ENCODE results near the gene PCDH1.

The PCDH1 gene

GRCh38 chr5:141814064-141814964 is 63.9 kb downstream of the PCDH1 start:
- TF ChIP-seq POLR2A (IDR thresholded peaks at IDR 0.05; ENCODE audit: low read depth, low read length), result no peak
- FAIRE-seq (no peak), DNase-seq (ENCODE audit: insufficient read length, low spot score) (peak; percentile 80)

DNA sequence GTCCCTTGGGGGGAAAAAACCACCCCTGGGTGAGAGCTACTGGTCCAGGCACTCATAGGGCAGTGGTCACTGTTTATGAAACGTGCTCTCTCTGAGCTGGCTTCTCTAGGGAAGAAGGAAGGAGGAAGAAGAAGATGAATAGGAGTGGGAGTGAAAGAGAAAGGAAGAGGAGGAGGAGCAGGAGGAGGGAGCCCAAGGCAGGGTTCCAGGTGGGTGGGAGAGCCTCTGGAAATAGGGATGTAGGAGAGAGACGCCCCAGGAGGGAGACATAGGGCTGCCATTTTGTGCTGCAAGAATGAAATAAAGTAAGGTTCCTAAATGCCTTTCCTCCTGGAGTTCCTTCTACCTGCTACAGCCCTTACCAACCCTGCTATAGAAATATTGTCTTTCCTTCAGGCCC is 65.7 kb downstream of the PCDH1 start:
- DNase-seq (ENCODE audit: insufficient read length, low spot score) (no peak), FAIRE-seq (no peak)
- TF ChIP-seq POLR2A (IDR thresholded peaks at IDR 0.05; ENCODE audit: low read depth, low read length), result no peak

DNA sequence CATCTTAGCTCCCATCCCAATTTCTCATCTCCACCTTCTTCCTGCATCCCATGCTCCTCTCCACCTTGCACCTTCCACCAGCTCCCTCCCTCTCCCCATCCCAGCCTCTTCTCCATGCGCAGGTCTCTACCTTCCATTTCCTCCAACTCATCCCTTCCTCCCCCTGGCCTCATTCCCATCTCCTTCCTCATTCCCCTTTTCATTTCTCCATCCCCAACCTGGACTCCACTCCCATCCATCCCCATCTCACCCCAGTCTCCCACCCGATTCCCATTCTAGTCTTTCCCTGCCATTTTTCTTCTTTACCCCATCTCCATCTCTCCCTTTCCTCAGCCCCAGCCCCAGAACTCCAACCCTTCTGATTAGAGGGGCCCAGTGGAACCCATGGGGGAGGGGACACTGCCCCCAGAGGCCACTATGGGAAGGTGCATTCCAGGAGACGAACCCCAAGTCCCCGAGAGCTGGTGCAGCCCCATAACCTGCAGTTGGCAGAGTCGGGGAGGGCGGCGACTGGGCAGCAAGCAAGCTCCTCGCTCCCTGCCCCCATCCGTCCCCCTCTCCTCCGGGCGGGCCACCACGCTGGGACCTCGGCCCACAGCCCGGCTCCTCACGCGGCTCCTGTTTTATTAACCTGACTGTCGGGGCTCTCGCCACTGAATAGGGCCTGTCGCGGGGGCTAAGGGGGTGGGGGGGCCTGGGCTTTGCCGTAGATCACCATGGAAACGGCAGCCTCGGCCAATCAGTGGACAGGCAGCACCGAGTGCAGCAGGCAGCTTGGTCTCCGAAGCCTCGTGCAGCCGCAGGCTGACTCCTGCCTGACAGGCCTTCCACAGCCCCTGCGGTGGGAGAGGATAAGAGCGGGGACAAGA is 66.7 kb downstream of the PCDH1 start:
- no peak for TF ChIP-seq POLR2A (IDR thresholded peaks at IDR 0.05; ENCODE audit: low read depth, low read length)
- peak; percentile 41 for DNase-seq (ENCODE audit: insufficient read length, low spot score)
- no peak for FAIRE-seq

DNA sequence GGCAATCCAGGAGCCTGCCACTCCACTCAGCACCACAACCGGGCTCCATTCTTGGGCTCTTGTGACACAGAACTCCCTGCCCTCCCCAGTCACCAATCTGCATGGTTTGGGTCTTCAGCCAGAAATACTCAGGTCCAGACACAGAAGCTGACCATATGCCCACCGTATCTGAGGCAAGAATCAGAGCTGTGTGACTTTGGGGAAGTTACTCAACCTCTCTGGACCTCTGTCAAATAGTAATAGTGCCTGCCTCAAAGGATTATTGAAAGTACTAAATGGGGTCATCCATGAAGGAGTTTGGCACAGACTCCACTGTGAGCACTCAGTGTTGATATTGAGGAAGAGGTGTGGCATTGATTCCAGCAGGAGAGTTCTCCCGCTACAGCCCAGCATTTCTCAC is 67.5 kb downstream of the PCDH1 start:
- no peak for FAIRE-seq
- DNase-seq (ENCODE audit: insufficient read length, low spot score), result no peak
- TF ChIP-seq POLR2A (IDR thresholded peaks at IDR 0.05; ENCODE audit: low read depth, low read length), result no peak

- no peak for TF ChIP-seq POLR2A (IDR thresholded peaks at IDR 0.05; ENCODE audit: low read depth, low read length)
- DNase-seq (ENCODE audit: insufficient read length, low spot score), result no peak
- FAIRE-seq, result no peak
These were observed 68.7 kb downstream of the PCDH1 start for GRCh38 chr5:141809380-141810096.

DNA sequence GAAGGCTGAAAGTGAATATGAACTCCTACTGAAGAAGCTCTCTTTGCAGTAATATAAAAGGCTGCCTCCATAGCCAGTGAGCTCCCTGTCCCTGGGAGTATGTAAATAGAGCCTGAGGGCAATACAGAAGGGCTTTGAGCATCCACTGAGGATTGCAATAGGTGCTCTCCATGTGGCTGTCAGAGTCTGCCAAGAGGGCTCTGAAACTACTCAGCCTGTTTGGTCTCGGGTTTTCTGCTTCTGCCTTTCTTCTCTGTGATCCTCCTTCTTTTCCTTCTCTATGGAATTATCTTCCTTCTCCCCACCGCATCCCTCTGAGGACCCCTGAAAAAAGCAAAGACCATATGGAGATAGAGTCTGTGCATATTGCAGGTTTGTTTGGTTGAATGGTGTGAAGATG is 69.4 kb downstream of the PCDH1 start:
- DNase-seq (ENCODE audit: insufficient read length, low spot score) (no peak), FAIRE-seq (no peak)
- TF ChIP-seq POLR2A (IDR thresholded peaks at IDR 0.05; ENCODE audit: low read depth, low read length), result no peak

- DNase-seq (ENCODE audit: insufficient read length, low spot score) (no peak), FAIRE-seq (no peak)
- no peak for TF ChIP-seq POLR2A (IDR thresholded peaks at IDR 0.05; ENCODE audit: low read depth, low read length)
These were observed 70.5 kb downstream of the PCDH1 start for GRCh38 chr5:141807732-141808131.

- no peak for DNase-seq (ENCODE audit: insufficient read length, low spot score)
- TF ChIP-seq POLR2A (IDR thresholded peaks at IDR 0.05; ENCODE audit: low read depth, low read length), result no peak
These were observed 70.9 kb downstream of the PCDH1 start for GRCh38 chr5:141807329-141807728.

GRCh38 chr5:141806626-141807025 is 71.6 kb downstream of the PCDH1 start:
- no peak for TF ChIP-seq POLR2A (IDR thresholded peaks at IDR 0.05; ENCODE audit: low read depth, low read length)
- no peak for FAIRE-seq
- DNase-seq (ENCODE audit: insufficient read length, low spot score), result no peak

More at GRCh38 chr5:141807329-141807728, 70.9 kb downstream of the PCDH1 start:
- no peak for FAIRE-seq

- no peak for FAIRE-seq
- no peak for TF ChIP-seq POLR2A (IDR thresholded peaks at IDR 0.05; ENCODE audit: low read depth, low read length)
- DNase-seq (ENCODE audit: insufficient read length, low spot score), result peak; percentile 24
These were observed 72.2 kb downstream of the PCDH1 start for GRCh38 chr5:141805874-141806595.

DNA sequence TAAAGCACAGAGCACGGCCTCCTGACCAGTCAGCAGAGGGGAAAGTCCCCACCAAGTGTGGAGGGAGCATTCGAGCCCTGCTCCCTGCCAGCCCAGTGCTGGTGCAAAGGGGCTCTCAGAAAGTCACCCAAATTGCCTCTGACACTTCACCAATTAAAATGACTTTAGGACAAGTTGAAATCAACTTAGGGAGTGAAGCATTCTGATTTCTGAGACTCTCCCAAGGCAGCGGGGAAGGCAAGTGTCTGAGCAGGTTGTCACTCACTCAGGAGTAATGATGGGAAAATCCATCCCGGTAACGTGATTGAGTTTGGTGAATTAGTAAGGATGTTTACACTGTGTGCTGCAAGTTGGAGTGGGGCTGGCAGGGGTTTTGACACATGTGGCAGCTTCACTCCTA is 73.7 kb downstream of the PCDH1 start:
- no peak for DNase-seq (ENCODE audit: insufficient read length, low spot score)
- FAIRE-seq, result no peak
- no peak for TF ChIP-seq POLR2A (IDR thresholded peaks at IDR 0.05; ENCODE audit: low read depth, low read length)

Data from H54 (cell line).